Astrocyte (in vitro differentiated cells and primary cell): ENCODE measurements around the gene ATG12. TPM values are rescaled to one million over a fixed set of nuclear protein-coding genes. Genes with fewer than 3 reads are reported as not detected.
"Not testable (repeated sequence)": the region's sequence is repeated elsewhere in the genome, so short reads cannot be mapped to it uniquely, and the experiment has no call there.

Experiments used
- DNase-seq: peaks from one replicate; pipeline ENCODE4 v3.0.0-alpha.2; 2010; ENCODE audit warnings: low read depth
- FAIRE-seq: peaks from 2 replicates; lab custom pipeline; 2011; peaks lifted over from hg19 to GRCh38; lab: Jason Lieb, UNC
- H2AFZ ChIP-seq: 2 replicates; pipeline ENCODE4 v1.6.0; 2012; ENCODE audit warnings: low read depth, low read length, inconsistent platforms
- H3K27ac ChIP-seq: 2 replicates; pipeline ENCODE4 v1.5.1; 2011; ENCODE audit warnings: low read depth, low read length, inconsistent platforms
- H3K27me3 ChIP-seq: 2 replicates; pipeline ENCODE4 v1.6.0; 2011; ENCODE audit warnings: low read length, inconsistent platforms; ENCODE audit not compliant: insufficient read depth
- H3K36me3 ChIP-seq: 2 replicates; pipeline ENCODE4 v1.5.1; 2011; ENCODE audit warnings: low read length, inconsistent platforms; ENCODE audit not compliant: insufficient read depth
- H3K4me1 ChIP-seq: 2 replicates; pipeline ENCODE4 v1.5.1; 2011; ENCODE audit warnings: low read length, inconsistent platforms; ENCODE audit not compliant: insufficient read depth
- H3K4me2 ChIP-seq: 2 replicates; pipeline ENCODE4 v1.6.0; 2012; ENCODE audit warnings: low read length, inconsistent platforms
- H3K4me3 ChIP-seq: 2 replicates; pipeline ENCODE4 v1.5.1; 2011; ENCODE audit warnings: low read depth, mild to moderate bottlenecking, low read length, inconsistent platforms; ENCODE audit not compliant: insufficient read depth
- H3K79me2 ChIP-seq: 2 replicates; pipeline ENCODE4 v1.6.0; 2012; ENCODE audit warnings: mild to moderate bottlenecking, low read length, inconsistent platforms; ENCODE audit not compliant: insufficient read depth
- H3K9ac ChIP-seq: 2 replicates; pipeline ENCODE4 v1.6.0; 2012; ENCODE audit warnings: mild to moderate bottlenecking, low read length, inconsistent platforms
- H3K9me3 ChIP-seq: 2 replicates; pipeline ENCODE4 v1.5.1; 2012; ENCODE audit warnings: low read depth, mild to moderate bottlenecking, low read length, inconsistent platforms; ENCODE audit not compliant: insufficient read depth
- H4K20me1 ChIP-seq: 2 replicates; pipeline ENCODE4 v1.6.0; 2012; ENCODE audit warnings: low read length, inconsistent platforms; ENCODE audit not compliant: insufficient read depth
- H3K27ac Mint-ChIP-seq: one replicate; pipeline ENCODE4 v1.8.0; 2021; ENCODE audit warnings: mild to moderate bottlenecking, mixed read lengths; ENCODE audit not compliant: unreplicated experiment
- H3K27me3 Mint-ChIP-seq: one replicate; pipeline ENCODE4 v1.8.0; 2021; ENCODE audit warnings: low read depth, mixed read lengths; ENCODE audit not compliant: unreplicated experiment
- H3K36me3 Mint-ChIP-seq: one replicate; pipeline ENCODE4 v1.8.0; 2021; ENCODE audit warnings: low read depth, mixed read lengths; ENCODE audit not compliant: unreplicated experiment
- H3K4me1 Mint-ChIP-seq: one replicate; pipeline ENCODE4 v1.8.0; 2021; ENCODE audit warnings: low read depth, mixed read lengths; ENCODE audit not compliant: unreplicated experiment
- H3K4me3 Mint-ChIP-seq: one replicate; pipeline ENCODE4 v1.8.0; 2021; ENCODE audit warnings: mild to moderate bottlenecking, moderate library complexity, mixed read lengths; ENCODE audit not compliant: unreplicated experiment
- H3K9me3 Mint-ChIP-seq: one replicate; pipeline ENCODE4 v1.8.0; 2021; ENCODE audit warnings: mild to moderate bottlenecking, mixed read lengths; ENCODE audit not compliant: unreplicated experiment
- CTCF ChIP-seq: IDR thresholded peaks from 2 replicates; pipeline ENCODE4 v1.5.1; 2011; ENCODE audit warnings: low read depth, mild to moderate bottlenecking, inconsistent platforms, low read length, moderate library complexity; ENCODE audit not compliant: insufficient read depth
- EZH2 ChIP-seq: IDR thresholded peaks from 2 replicates; pipeline ENCODE4 v1.6.1; 2012; ENCODE audit warnings: mild to moderate bottlenecking, low read length, inconsistent platforms; ENCODE audit not compliant: insufficient read depth
- total RNA-seq: library from RNA; stranded (reverse); gene quantifications from 2 replicates; pipeline ENCODE4 v1.2.1, GENCODE V29; 2021

The ATG12 gene
- total RNA-seq, 1 donor from 2014 or later: 66.3 TPM

GRCh38 chr5:115829913-115830312 lies 11.5 kb downstream of the ATG12 start:
- FAIRE-seq (no peak), DNase-seq (no peak)
- TF ChIP-seq EZH2: no peak
- no peak for TF ChIP-seq CTCF
- H3K27me3 ChIP-seq: no peaks in the 10 kb centered on the region
- no peak overlapping the region for H3K27ac ChIP-seq
- no peaks in the 10 kb centered on the region for H3K79me2 ChIP-seq
- H2AFZ ChIP-seq: no peak overlapping the region
- H3K9ac ChIP-seq: no peak overlapping the region
- no peak overlapping the region for H3K4me2 ChIP-seq
- H3K4me1 Mint-ChIP-seq: no peaks in the 10 kb centered on the region
- no peak overlapping the region for H3K4me3 ChIP-seq
- peaks cover 6% of the 10 kb centered on the region for H3K36me3 Mint-ChIP-seq
- H3K4me3 Mint-ChIP-seq: no peak overlapping the region
- H3K27me3 Mint-ChIP-seq: no peaks in the 10 kb centered on the region
- H3K9me3 ChIP-seq: no peaks in the 10 kb centered on the region
- H3K27ac Mint-ChIP-seq: no peak overlapping the region
- no peaks in the 10 kb centered on the region for H4K20me1 ChIP-seq
- peaks cover 34% of the 10 kb centered on the region for H3K36me3 ChIP-seq
- no peaks in the 10 kb centered on the region for H3K4me1 ChIP-seq
- peaks cover 2% of the 10 kb centered on the region for H3K9me3 Mint-ChIP-seq

GRCh38 chr5:115825948-115826347 lies 15.4 kb downstream of the ATG12 start:
- Mint-ChIP-seq H3K4me1 (no peaks in the 10 kb centered on the region), H3K27me3 (no peaks in the 10 kb centered on the region), H3K27ac (no peak overlapping the region), H3K4me3 (no peak overlapping the region), H3K36me3 (peaks cover 6% of the 10 kb centered on the region), H3K9me3 (peaks cover 4% of the 10 kb centered on the region)
- FAIRE-seq: no peak
- Histone ChIP-seq H3K27me3 (no peaks in the 10 kb centered on the region), H3K4me1 (no peaks in the 10 kb centered on the region), H4K20me1 (no peaks in the 10 kb centered on the region), H3K36me3 (peaks cover 20% of the 10 kb centered on the region), H3K4me3 (no peak overlapping the region), H3K4me2 (no peak overlapping the region), H3K9ac (no peak overlapping the region), H3K79me2 (no peaks in the 10 kb centered on the region), H3K27ac (no peak overlapping the region), H3K9me3 (no peaks in the 10 kb centered on the region), H2AFZ (no peak overlapping the region)
- DNase-seq: no peak
- TF ChIP-seq EZH2 (no peak), CTCF (no peak)

- H4K20me1 ChIP-seq, H3K9ac ChIP-seq, H3K4me1 Mint-ChIP-seq, H3K36me3 Mint-ChIP-seq, DNase-seq, H3K79me2 ChIP-seq, H3K4me3 ChIP-seq, H2AFZ ChIP-seq, H3K9me3 Mint-ChIP-seq, H3K4me1 ChIP-seq, H3K27ac Mint-ChIP-seq, H3K9me3 ChIP-seq, H3K4me3 Mint-ChIP-seq, H3K27ac ChIP-seq, H3K27me3 Mint-ChIP-seq, FAIRE-seq, H3K27me3 ChIP-seq, H3K4me2 ChIP-seq: not testable (repeated sequence)
- H3K36me3 ChIP-seq: peaks cover 13% of the 10 kb centered on the region
Measured at GRCh38 chr5:115824983-115825382, 16.4 kb downstream of the ATG12 start.
